Activated CD4-positive, alpha-beta T cell treated with anti-CD3 and anti-CD28 coated beads, Interleukin-2, Interleukin-6, amounts not matched to agents 100 ng/mL and 50 ng/mL, durations not matched to agents 16 hours and 8 hours (primary cell): ENCODE measurements around the gene KRTAP10-2.

Experiments used
- DNase-seq: peaks from one replicate; pipeline ENCODE4 v3.0.0-alpha.2; 2020

The KRTAP10-2 gene

GRCh38 chr21:44537930-44538911 lies 13.1 kb downstream of the KRTAP10-2 start:
- no peak for DNase-seq

GRCh38 chr21:44535963-44536362 lies 15.3 kb downstream of the KRTAP10-2 start:
- no peak for DNase-seq

- no peak for DNase-seq
Measured at GRCh38 chr21:44534688-44535087, 16.6 kb downstream of the KRTAP10-2 start.

- no peak for DNase-seq
Measured at GRCh38 chr21:44533891-44534627, 17.2 kb downstream of the KRTAP10-2 start.

GRCh38 chr21:44533121-44533890 lies 18.0 kb downstream of the KRTAP10-2 start:
- no peak for DNase-seq

- no peak for DNase-seq
Measured at GRCh38 chr21:44532712-44533111, 18.6 kb downstream of the KRTAP10-2 start.

- DNase-seq, result no peak
Measured at GRCh38 chr21:44531606-44532564, 19.4 kb downstream of the KRTAP10-2 start.

GRCh38 chr21:44530903-44531605 lies 20.3 kb downstream of the KRTAP10-2 start:
- DNase-seq, result no peak

- no peak for DNase-seq
Measured at GRCh38 chr21:44530221-44530902, 20.9 kb downstream of the KRTAP10-2 start.

- no peak for DNase-seq
Measured at GRCh38 chr21:44529503-44530125, 21.7 kb downstream of the KRTAP10-2 start.

GRCh38 chr21:44529011-44529421 lies 22.3 kb downstream of the KRTAP10-2 start:
- DNase-seq, result no peak

- no peak for DNase-seq
Measured at GRCh38 chr21:44528634-44528995, 22.7 kb downstream of the KRTAP10-2 start.

GRCh38 chr21:44527983-44528633 lies 23.2 kb downstream of the KRTAP10-2 start:
- DNase-seq, result no peak

GRCh38 chr21:44527156-44527982 lies 23.9 kb downstream of the KRTAP10-2 start:
- no peak for DNase-seq

- no peak for DNase-seq
Measured at GRCh38 chr21:44526096-44526997, 25.0 kb downstream of the KRTAP10-2 start.

GRCh38 chr21:44525391-44526095 lies 25.8 kb downstream of the KRTAP10-2 start:
- DNase-seq, result no peak
